ENCODE data around the gene SSX7. TPM values are rescaled to one million over a fixed set of nuclear protein-coding genes. Genes with fewer than 3 reads are reported as not detected.

SSX7 gene
- total RNA-seq, 4 donors from 2014 or later = not detected

GRCh38 chrX:52598886-52599285, 55.8 kb downstream of the SSX7 start:
- Histone ChIP-seq H3K4me1 (no peaks in the 10 kb centered on the region), H3K9me3 (no peaks in the 10 kb centered on the region), H3K36me3 (no peaks in the 10 kb centered on the region), H3K27ac (no peak overlapping the region), H3K27me3 (no peaks in the 10 kb centered on the region), H3K4me3 (replicated peaks in 1 of 3) (no peak overlapping the region)
- TF ChIP-seq POLR2A (IDR thresholded peaks at IDR 0.05) (no peak), CTCF (IDR thresholded peaks at IDR 0.05) (no peak)
- intact Hi-C loops (cut with DNase I) = no loop called here
- 93 to 96% methylated on average over 5 to 6 of the region's 7 CpGs for WGBS, 2 donors
- DNase-seq = no peak

- no peaks in the 10 kb centered on the region for H3K36me3 ChIP-seq
- no peak for DNase-seq
- no peaks in the 10 kb centered on the region for H3K27me3 ChIP-seq
- 92 to 94% methylated on average over 6 of the region's 6 CpGs for WGBS, 2 donors
- H3K4me1 ChIP-seq = no peaks in the 10 kb centered on the region
- H3K9me3 ChIP-seq = no peaks in the 10 kb centered on the region
- intact Hi-C loops (cut with DNase I) = no loop called here
- H3K27ac ChIP-seq = no peak overlapping the region
- no peak overlapping the region for H3K4me3 ChIP-seq (replicated peaks in 1 of 3)
- no peak for TF ChIP-seq CTCF (IDR thresholded peaks at IDR 0.05)
- TF ChIP-seq POLR2A (IDR thresholded peaks at IDR 0.05) = no peak
Measured at GRCh38 chrX:52594658-52595057, 60.0 kb downstream of the SSX7 start.

Small RNAs within 50 kb of the gene (small RNA-seq; reads per million reads assigned to genes)
- gene AL450023.3 = not detected
- not detected for gene RNA5SP504

Other genes starting within 250 kb of the SSX7 start
- not detected for gene XAGE1A, start 159.1 kb downstream of the SSX7 start, total RNA-seq
- gene XAGE1B, start 137.8 kb downstream of the SSX7 start, total RNA-seq = not detected
- gene SSX2, start 52.3 kb upstream of the SSX7 start, total RNA-seq = not detected
- 1 to 10 TPM in 1 of 4 donors, under 1 TPM in 1, not detected in 2; 0.94 to 3.5 TPM for gene SSX2B, start 96.4 kb upstream of the SSX7 start, total RNA-seq
- gene SPANXN5, start 142.5 kb upstream of the SSX7 start, total RNA-seq = not detected
- not detected for gene XAGE5, start 156.4 kb upstream of the SSX7 start, total RNA-seq
- gene XAGE3, start 213.2 kb upstream of the SSX7 start, total RNA-seq = not detected
- 10 to 100 TPM; 15.3 to 31.4 (median 21.4) TPM for gene FAM156B, start 242.4 kb upstream of the SSX7 start, total RNA-seq